Measurements from ENCODE around the gene MEIG1.

MEIG1 gene

GRCh38 chr10:14959221-14960057 is at the start of gene MEIG1:
TSS of gene MEIG1 (plus strand) at chr10:14959388. CDS start at chr10:14966469, 7,081 bp downstream.
- Histone ChIP-seq H3K9ac (peak within 1 kb of the TSS; percentile 86), H3K27me3 (no peaks in the 10 kb centered on the region), H3K4me2 (peak within 1 kb of the TSS; percentile 83), H3K4me3 (peak within 1 kb of the TSS; percentile 79), H3K4me1 (peaks cover 17% of the 10 kb centered on the region), H3K36me3 (no peaks in the 10 kb centered on the region), H3K9me3 (no peaks in the 10 kb centered on the region), H3K27ac (peak within 1 kb of the TSS; percentile 92), H4K20me1 (no peaks in the 10 kb centered on the region)
- TF ChIP-seq Cebpa-rat (IDR thresholded peaks at IDR 0.05), result no peak

DNA sequence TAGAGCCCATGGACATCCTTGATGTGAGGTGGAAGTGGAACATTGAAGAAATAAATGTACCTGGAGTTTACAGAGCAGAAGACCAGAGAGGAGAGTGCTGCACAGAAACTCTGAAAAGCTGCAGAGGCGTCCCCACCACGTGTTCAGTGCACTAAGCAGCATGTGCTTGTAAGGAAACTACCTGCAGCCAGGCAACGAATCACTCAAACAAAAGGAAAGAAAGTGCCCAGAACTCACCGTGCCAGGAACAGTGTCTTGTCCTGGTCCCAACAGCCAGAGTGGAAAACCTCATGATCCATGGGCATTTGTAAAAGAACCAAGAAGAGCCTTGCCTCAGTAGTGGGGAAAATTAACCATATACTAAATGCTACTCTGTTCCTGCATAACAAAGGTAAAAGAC is 48.2 kb upstream of the MEIG1 start:
- Histone ChIP-seq H3K4me1 (no peaks in the 10 kb centered on the region), H3K4me2 (no peak overlapping the region), H3K27ac (no peak overlapping the region), H3K9me3 (peaks cover 48% of the 10 kb centered on the region), H3K27me3 (no peaks in the 10 kb centered on the region), H3K9ac (no peak overlapping the region), H3K36me3 (peaks cover 97% of the 10 kb centered on the region), H3K4me3 (no peak overlapping the region), H4K20me1 (peaks cover 24% of the 10 kb centered on the region; the same call in 1 of the 2 replicates)
- no peak for TF ChIP-seq Cebpa-rat (IDR thresholded peaks at IDR 0.05)

- Histone ChIP-seq H3K9ac (no peak overlapping the region), H3K4me2 (no peak overlapping the region), H3K4me1 (no peaks in the 10 kb centered on the region), H3K9me3 (peaks cover 55% of the 10 kb centered on the region), H3K36me3 (peaks cover 97% of the 10 kb centered on the region), H3K4me3 (no peak overlapping the region), H3K27ac (no peak overlapping the region), H4K20me1 (peaks cover 24% of the 10 kb centered on the region; the same call in 1 of the 2 replicates), H3K27me3 (no peaks in the 10 kb centered on the region)
- no peak for TF ChIP-seq Cebpa-rat (IDR thresholded peaks at IDR 0.05)
Observed at GRCh38 chr10:14911801-14912200, 47.4 kb upstream of the MEIG1 start.

DNA sequence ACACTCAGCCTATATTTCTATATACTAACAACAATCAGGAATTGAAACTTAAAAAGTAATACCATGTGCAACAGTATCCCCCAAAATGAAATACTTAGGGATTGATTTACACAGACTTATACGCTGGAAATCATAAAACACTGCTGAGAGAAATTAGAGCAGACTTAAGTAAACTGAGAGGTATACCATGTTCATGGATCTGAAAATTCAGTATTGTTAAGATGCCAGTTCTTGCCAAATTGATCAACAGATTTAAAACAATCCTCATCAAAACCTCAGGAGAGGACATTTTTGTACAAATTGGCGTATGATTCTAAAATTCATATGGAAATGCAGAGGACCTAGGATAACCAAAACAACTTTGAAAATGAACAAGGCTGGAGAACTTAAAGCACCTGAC is 42.6 kb upstream of the MEIG1 start:
- Histone ChIP-seq H3K4me1 (no peaks in the 10 kb centered on the region), H3K27ac (no peak overlapping the region), H3K9ac (no peak overlapping the region), H3K9me3 (peaks cover 62% of the 10 kb centered on the region), H3K36me3 (peaks cover 97% of the 10 kb centered on the region), H3K4me3 (no peak overlapping the region), H4K20me1 (no peaks in the 10 kb centered on the region), H3K4me2 (no peak overlapping the region), H3K27me3 (no peaks in the 10 kb centered on the region)
- TF ChIP-seq Cebpa-rat (IDR thresholded peaks at IDR 0.05), result no peak

- no peak overlapping the region for H3K4me2 ChIP-seq
Observed at GRCh38 chr10:14917827-14918226, 41.4 kb upstream of the MEIG1 start.

GRCh38 chr10:14918964-14919363 is 40.2 kb upstream of the MEIG1 start:
- Histone ChIP-seq H3K27ac (no peak overlapping the region), H3K36me3 (peaks cover 97% of the 10 kb centered on the region), H3K4me2 (no peak overlapping the region)

More at GRCh38 chr10:14917827-14918226, 41.4 kb upstream of the MEIG1 start:
- Histone ChIP-seq H3K9ac (no peak overlapping the region), H4K20me1 (no peaks in the 10 kb centered on the region), H3K36me3 (peaks cover 97% of the 10 kb centered on the region), H3K4me3 (0 out of 2 replicates have a peak overlapping the region, but pooled peaks have one; percentile 18), H3K27ac (no peak overlapping the region), H3K9me3 (peaks cover 58% of the 10 kb centered on the region), H3K4me1 (no peaks in the 10 kb centered on the region), H3K27me3 (no peaks in the 10 kb centered on the region)
- TF ChIP-seq Cebpa-rat (IDR thresholded peaks at IDR 0.05), result no peak

DNA sequence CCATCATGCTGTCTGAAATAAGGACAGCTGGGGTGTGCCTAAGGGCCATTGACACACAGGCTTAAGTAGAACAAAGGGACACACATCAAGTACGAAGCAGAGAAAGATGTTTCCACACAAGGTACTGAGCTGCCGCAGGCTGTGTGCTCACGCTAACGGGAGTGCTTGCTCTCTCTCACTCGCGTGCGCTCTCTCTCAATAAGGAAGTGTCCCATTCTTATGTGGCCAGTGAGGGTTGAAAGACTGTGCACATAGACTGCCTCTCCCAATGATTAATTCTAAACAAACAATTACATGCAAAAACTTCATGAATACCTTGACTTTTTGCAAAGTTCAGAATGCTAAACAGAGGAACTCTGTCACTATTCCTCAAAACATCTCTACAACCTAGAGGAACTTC is 35.2 kb upstream of the MEIG1 start:
- H3K36me3 ChIP-seq, result peaks cover 98% of the 10 kb centered on the region
- no peak overlapping the region for H3K4me2 ChIP-seq
- H3K9me3 ChIP-seq, result peaks cover 8% of the 10 kb centered on the region
- no peak overlapping the region for H3K27ac ChIP-seq
- no peak overlapping the region for H3K4me3 ChIP-seq
- no peak for TF ChIP-seq Cebpa-rat (IDR thresholded peaks at IDR 0.05)
- no peaks in the 10 kb centered on the region for H3K27me3 ChIP-seq
- no peaks in the 10 kb centered on the region for H3K4me1 ChIP-seq
- no peak overlapping the region for H3K9ac ChIP-seq
- H4K20me1 ChIP-seq, result peaks cover 11% of the 10 kb centered on the region; the same call in 1 of the 2 replicates

More at GRCh38 chr10:14918964-14919363, 40.2 kb upstream of the MEIG1 start:
- H3K9me3 ChIP-seq, result peaks cover 51% of the 10 kb centered on the region
- no peak for TF ChIP-seq Cebpa-rat (IDR thresholded peaks at IDR 0.05)
- H3K9ac ChIP-seq, result no peak overlapping the region
- H4K20me1 ChIP-seq, result peaks cover 9% of the 10 kb centered on the region; the same call in 1 of the 2 replicates
- no peak overlapping the region for H3K4me3 ChIP-seq
- no peaks in the 10 kb centered on the region for H3K27me3 ChIP-seq
- H3K4me1 ChIP-seq, result no peaks in the 10 kb centered on the region

- Histone ChIP-seq H3K4me2 (no peak overlapping the region), H3K9me3 (no peaks in the 10 kb centered on the region), H3K27me3 (no peaks in the 10 kb centered on the region), H3K36me3 (peaks cover 98% of the 10 kb centered on the region), H4K20me1 (peaks cover 11% of the 10 kb centered on the region; the same call in 1 of the 2 replicates), H3K9ac (no peak overlapping the region), H3K27ac (no peak overlapping the region), H3K4me3 (no peak overlapping the region), H3K4me1 (no peaks in the 10 kb centered on the region)
- no peak for TF ChIP-seq Cebpa-rat (IDR thresholded peaks at IDR 0.05)
Observed at GRCh38 chr10:14925268-14925667, 33.9 kb upstream of the MEIG1 start.

DNA sequence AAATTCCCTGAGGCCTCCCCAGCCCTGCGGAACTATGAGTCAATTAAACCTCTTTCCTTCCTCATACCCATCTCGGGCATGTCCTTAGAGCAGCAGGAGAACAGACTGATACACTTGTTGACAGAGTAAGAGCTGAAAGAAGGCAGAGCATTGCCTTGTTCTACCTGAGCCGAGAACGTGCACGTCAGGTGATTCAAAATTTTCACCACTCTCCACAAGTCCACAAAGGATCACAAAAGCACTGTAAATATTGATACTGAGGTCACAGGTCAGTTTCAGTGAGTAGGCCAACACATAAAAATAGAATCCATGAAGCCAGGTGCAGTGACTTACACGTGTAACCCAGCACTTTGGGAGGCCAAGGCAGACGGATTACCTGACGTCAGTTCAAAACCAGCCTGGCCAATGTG is 33.1 kb upstream of the MEIG1 start:
- Histone ChIP-seq H3K9me3 (no peaks in the 10 kb centered on the region), H3K27me3 (no peaks in the 10 kb centered on the region), H4K20me1 (peaks cover 11% of the 10 kb centered on the region; the same call in 1 of the 2 replicates), H3K4me3 (no peak overlapping the region), H3K9ac (no peak overlapping the region), H3K27ac (no peak overlapping the region), H3K4me2 (no peak overlapping the region), H3K4me1 (no peaks in the 10 kb centered on the region), H3K36me3 (peaks cover 98% of the 10 kb centered on the region)
- no peak for TF ChIP-seq Cebpa-rat (IDR thresholded peaks at IDR 0.05)

- Histone ChIP-seq H3K4me2 (no peak overlapping the region), H3K9ac (no peak overlapping the region), H3K4me1 (no peaks in the 10 kb centered on the region), H3K4me3 (no peak overlapping the region), H3K9me3 (no peaks in the 10 kb centered on the region), H4K20me1 (peaks cover 11% of the 10 kb centered on the region; the same call in 1 of the 2 replicates), H3K27ac (no peak overlapping the region), H3K27me3 (no peaks in the 10 kb centered on the region), H3K36me3 (peaks cover 98% of the 10 kb centered on the region)
- no peak for TF ChIP-seq Cebpa-rat (IDR thresholded peaks at IDR 0.05)
Observed at GRCh38 chr10:14926722-14927416, 32.3 kb upstream of the MEIG1 start.

All from BLaER1 (cell line).